ENCODE data around the gene CCNE1.

GRCh38 chr19:29832801-29833200, 21.0 kb downstream of the CCNE1 start:
- TF ChIP-seq, protein P1, sequence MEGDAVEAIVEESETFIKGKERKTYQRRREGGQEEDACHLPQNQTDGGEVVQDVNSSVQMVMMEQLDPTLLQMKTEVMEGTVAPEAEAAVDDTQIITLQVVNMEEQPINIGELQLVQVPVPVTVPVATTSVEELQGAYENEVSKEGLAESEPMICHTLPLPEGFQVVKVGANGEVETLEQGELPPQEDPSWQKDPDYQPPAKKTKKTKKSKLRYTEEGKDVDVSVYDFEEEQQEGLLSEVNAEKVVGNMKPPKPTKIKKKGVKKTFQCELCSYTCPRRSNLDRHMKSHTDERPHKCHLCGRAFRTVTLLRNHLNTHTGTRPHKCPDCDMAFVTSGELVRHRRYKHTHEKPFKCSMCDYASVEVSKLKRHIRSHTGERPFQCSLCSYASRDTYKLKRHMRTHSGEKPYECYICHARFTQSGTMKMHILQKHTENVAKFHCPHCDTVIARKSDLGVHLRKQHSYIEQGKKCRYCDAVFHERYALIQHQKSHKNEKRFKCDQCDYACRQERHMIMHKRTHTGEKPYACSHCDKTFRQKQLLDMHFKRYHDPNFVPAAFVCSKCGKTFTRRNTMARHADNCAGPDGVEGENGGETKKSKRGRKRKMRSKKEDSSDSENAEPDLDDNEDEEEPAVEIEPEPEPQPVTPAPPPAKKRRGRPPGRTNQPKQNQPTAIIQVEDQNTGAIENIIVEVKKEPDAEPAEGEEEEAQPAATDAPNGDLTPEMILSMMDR (IDR thresholded peaks at IDR 0.05), result no peak
- no peak for TF ChIP-seq POLR2AphosphoS5 (IDR thresholded peaks at IDR 0.05)
